Stimulated activated CD4-positive, alpha-beta T cell treated with anti-CD3 and anti-CD28 coated beads, Interleukin-12 subunit alpha, Interleukin-12 subunit beta, amount 100 ng/mL, for 4 hours (primary cell): ENCODE measurements around the gene BCLAF1.
"Not testable (repeated sequence)": the region's sequence is repeated elsewhere in the genome, so short reads cannot be mapped to it uniquely, and the experiment has no call there.

Source experiments
- DNase-seq: peaks from one replicate; pipeline ENCODE4 v3.0.0-alpha.2; 2020

BCLAF1 gene

DNA sequence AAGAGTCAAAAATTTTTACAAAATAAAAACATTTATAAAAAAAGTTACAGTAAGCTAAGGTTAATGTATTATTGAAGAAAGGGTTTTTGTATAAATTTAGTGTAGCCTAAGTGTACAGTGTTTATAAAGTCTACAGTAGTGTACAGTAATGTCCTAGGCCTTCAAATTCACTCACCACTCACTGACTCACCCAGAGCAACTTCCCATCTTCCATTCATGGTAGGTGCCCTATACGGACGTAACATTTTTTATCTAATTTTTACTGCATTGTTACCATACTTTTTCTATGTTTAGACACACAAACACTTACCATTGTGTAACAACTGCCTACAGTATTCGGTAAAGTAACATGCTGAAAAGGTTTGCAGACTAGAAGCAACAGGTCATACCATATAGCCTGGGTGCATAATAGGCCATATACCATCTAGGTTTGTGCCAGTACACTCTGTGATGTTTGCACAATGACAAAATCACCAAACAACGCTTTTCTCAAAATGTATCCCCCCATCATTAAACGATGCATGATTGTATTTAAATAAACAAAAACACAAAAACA, 45.5 kb downstream of the BCLAF1 start:
- DNase-seq, result no peak

DNA sequence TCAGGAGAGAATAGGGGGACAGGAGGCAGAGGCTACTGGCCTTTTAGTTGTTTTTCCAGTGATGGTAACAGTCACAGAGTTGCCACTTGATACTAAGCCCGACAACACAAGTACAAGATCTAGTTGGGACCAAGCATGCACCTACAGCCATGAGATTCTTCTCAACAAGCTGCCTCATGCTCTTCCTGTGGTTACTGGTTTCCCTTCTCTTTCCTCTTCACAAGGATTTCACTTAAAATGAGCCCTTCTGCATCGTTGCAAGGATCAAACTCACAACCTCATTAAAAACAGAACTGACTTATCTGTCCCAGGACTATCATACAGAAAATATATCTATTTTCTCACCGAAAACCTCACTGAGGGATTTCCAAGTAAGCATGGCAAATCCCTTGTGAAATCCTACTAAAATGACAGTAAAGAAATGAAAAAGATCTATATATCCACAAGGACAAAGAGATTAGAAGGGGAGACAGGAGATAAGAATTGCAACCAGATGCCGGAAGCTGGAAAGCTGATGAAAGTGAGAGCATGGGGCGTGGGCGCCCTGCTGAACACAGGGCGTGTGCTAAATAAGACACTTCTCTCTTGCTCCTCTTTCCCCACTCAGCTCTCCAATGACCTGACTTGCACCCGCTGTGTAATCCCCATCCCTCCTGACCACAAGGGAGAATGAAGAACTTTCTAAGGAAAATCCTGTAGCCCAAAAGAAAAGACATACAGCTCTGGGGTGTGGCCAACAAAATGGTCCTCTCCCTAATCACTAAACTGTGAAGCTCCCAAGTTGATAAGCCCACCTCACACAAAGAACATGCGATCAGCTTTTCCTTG, 53.0 kb downstream of the BCLAF1 start:
- DNase-seq, result no peak

DNA sequence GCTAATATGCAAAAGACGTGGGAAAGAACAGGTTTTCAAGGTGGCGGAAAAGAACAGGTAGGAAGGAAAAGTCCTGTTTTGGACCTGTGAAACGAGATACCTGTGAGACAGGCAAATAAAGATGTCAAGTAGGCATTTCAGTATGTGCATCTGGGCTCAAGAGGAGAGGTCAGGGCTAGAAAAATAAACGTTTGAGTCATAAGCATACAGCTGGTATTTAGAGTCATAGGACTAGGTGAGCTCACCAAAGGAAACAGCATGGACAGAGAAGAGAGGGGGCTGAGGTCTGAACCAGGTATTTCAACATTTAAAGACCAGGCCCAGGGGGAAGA, 54.4 kb downstream of the BCLAF1 start:
- DNase-seq, result no peak

DNA sequence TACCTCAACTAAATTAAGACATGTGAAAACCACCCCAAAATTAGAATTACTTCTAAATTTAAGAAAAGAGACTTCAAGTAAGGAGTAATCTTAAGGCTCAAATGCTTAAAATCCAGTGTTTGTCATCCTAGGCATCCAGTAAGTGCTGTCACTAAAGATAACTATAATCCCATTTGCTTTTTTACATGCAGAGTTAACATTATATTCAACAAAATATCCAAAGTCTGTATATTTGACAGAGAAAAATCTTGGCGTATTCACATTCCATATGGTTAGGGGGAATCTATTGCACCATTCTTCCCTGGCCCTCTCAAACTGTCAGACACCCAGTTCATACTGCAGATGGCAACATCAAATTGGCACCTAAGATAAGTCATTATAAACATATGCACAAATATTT, 56.9 kb downstream of the BCLAF1 start:
- DNase-seq, result no peak

DNA sequence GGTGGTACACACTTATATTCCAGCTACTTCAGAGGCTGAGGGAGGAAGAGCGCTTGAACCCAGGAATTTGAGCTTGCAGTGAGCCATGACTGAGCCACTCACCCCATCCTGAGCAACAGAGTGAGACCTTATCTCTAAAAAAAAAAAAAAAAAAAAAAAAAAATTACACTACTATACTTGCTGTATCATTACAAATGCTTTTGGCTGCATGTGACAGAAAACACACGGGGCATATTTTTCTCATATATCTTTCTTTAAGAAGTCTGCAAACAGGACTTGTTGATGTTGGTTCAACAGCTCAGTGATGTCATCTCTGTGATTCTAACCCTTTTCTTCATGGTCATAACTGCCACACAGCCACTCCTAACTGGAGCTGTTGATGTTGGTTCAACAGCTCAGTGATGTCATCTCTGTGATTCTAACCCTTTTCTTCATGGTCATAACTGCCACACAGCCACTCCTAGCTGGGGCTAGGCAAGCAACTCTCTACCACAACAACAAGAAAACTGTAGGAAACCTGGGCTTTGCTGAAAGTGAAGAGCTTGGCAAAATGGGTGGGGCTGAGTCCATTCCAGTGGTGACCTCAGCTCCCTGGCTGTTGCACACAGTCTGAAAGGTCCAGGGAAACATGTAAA, 59.3 kb downstream of the BCLAF1 start:
- no peak for DNase-seq

DNA sequence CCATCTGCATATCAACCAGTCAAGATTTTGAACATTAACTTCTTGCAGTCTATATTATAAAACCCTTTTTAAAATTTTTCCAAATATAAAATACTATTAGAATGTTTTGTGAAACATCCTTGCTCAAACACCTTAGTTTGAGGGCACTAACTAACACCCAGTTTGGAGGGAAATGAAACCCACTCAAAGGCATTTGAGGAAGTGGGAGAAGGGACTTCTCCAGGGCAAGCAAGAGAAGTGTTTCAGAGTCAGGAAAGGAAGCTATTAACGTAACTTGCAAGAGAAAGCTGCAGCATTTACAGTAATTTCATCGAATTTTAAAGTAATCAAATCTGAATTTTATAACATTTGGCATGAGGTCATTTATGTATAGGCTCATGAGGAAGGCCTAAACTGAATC, 60.8 kb downstream of the BCLAF1 start:
- no peak for DNase-seq

DNA sequence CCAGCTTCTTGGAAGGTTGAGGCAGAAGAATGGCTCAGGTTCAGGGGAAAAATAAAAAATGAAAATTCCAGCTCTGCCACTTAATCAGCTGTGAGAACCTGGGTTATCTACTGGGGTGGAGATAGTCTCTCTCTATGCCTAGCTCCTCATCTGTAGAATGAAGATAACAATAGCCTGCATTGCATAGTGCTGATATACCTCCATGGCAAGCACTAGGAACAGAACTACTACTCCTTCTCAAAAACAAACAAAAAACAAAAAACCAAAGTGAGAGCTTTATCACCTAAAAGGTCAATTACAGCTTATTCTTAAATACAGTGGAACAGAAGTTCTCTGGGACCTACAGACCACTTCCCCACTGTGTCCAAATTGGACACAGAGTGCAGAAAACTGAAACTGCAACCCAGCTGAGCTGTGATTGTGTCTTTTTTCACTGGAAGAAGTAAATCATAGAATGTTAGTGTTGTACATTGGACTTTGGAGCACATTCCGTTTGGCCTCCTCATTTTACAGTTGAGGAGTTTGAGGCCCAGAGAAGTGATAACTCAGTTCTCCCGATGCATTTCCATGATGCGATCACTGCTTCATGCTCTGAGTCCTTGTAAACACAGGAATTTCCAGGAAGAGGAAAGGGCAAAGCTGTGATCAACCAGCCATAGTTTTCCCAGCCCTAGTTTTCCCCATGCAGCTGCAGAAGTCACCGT, 62.8 kb downstream of the BCLAF1 start:
- no peak for DNase-seq

DNA sequence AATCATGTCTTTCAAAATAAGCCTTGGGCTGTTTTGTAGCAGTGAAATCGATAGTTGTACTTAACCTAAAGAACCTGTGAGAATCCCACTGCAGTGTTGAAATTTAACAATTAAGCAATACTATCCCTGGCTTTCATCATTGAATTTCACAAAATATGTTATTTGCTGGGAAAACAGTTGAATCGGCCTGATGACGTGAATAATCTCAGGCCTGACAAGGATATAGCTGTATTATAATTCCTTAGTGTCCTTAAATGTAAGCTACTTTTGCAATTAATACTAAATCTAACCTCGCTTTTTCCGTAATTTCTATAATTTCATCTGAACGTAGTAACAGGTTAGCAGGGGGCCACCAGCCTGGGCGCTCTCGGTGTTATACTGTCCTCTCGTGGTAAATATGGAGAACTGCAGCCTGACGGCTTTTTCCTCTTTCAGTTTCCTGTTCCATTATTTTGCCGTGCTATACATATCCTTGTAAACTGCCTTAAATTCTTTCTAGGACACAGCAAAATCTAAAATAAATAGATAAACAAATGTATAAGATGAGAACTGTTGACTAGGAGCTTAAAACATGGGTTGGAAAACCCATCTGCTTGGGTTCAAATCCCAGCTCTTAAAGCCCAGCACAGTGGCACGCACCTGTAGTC, 63.5 kb downstream of the BCLAF1 start:
- peak; percentile 43 for DNase-seq

DNA sequence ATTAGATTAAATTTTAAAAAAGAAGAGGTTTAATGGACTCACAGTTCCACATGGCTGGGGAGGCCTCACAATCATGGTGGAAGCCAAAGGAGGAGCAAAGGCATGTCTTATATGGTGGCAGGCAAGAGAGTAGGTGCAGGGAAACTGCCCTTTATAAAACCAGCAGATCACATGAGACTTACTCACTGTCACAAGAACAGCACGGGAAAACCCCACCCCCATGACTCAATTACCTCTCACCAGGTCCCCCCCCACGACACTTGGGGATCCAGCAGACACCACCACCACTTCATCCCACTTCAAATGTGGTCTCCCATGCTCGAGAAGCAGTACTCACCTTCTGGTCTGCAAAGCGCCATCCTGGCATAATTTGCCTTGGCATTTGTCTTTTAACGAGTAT, 64.2 kb downstream of the BCLAF1 start:
- DNase-seq, result peak; percentile 13

DNA sequence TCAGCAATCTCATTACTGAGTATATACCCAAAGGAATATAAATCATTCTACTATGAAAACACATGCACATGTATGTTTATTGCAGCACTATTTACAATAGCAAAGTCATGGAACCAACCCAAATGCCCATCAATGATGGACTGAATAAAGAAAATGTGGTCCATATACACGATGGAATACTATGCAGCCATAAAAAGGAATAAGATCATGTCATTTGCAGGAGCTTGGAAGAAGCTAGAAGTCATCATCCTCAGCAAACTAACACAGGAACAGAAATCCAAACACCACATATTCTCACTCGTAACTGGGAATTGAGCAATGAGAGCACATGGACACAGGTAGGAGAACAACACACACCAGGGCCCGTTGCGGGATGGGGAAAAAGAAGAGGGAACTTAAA, 64.7 kb downstream of the BCLAF1 start:
- DNase-seq, result not testable (repeated sequence)

DNA sequence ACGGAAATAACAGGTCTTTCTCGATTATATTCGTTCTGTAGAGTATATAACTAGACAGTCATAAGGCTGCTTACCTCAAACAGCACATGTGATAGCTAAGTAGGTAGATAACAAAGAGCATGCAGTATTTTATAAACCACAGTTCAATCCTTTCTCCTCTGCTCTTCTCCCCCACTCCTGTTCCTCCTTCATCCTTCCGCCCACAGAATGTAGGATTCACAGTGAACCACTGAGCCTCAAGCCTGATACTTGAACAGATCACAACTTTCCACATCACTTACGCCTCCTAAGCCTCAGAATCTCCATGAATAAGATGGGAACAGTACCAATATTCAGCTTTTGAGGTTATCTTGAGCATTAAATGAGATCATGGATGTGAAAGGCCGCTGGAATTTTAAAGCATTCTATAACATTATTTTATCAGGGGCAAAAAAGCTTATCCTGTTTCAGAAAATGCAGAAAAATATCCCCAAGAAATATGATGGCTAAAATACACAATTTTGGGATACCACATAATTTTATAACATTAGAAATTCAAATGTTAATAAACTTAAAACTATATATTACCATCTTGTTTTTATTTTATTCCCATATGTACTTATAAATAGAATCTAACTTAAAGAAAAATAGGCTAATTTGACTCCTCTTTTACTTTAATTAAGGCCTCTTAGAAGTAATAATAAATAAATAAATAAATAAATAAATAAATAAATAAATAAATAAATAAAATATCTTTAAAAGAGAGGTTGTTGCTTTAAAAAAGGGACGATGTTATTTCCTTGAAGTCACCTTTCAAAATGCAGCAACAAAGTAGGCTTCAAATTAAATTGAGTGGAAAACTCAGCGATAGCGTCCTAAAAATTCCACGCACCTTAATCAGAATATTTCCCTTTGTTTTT, 72.9 kb downstream of the BCLAF1 start:
- no peak for DNase-seq

DNA sequence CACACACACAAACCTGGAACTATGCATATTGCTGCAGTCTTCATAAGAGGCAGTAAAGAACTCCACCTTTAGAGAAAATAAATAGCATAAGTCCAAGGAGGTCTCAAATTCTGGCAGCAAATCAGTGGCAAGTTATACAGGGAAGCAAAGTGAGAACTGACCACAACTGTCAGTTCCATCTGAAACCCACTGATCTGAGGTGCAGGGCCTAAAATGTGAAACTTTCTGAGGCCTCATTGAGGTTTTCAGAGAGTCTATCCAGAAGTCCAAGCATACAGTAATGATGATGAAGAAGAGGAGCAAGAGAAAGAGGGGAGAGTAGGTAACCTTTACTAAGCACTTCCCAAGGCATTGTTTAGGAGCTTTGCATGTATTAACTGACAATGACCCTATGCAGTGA, 75.8 kb downstream of the BCLAF1 start:
- DNase-seq, result no peak

DNA sequence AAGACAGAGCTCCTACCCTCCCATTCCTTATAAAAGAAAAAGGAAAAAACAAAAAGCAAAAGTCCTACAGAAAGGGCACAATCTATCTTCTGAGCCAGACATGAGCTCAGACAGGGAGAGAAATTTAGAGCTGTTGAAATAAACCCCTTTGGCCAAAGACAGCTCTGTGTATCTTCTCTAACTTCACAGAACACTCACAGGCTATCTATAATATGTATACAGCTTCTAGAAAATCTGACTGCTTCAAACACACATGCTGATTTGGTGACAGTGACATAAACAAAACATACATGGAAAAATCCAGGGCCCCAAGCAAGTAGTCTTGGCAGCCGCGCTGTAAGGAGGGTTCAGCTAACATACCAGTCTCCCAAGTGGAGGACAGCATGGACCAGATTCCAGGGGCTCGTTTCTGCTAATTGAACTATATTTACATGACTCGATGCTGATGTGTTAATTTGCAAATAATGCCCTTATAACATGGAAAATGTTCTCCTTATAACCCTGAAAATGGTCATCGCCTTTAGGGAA, 76.6 kb downstream of the BCLAF1 start:
- DNase-seq, result no peak

DNA sequence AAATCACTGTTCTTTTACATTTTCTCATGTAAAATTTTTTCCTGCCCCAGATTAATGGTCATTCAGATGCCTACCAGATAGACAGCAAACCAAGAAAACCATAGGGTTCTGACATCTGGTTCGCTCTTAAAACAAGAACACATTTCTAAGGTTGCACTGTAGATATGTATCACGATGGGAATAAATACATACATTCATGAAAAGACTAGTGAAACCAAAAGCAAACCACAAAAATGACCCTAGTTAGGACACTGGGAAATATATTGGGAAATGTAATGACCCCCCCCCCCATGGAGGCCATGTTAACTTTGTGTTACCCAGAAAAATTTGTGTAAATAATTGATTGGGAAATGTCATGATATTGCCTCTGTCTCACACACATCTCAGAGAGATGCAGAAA, 77.0 kb downstream of the BCLAF1 start:
- no peak for DNase-seq

DNA sequence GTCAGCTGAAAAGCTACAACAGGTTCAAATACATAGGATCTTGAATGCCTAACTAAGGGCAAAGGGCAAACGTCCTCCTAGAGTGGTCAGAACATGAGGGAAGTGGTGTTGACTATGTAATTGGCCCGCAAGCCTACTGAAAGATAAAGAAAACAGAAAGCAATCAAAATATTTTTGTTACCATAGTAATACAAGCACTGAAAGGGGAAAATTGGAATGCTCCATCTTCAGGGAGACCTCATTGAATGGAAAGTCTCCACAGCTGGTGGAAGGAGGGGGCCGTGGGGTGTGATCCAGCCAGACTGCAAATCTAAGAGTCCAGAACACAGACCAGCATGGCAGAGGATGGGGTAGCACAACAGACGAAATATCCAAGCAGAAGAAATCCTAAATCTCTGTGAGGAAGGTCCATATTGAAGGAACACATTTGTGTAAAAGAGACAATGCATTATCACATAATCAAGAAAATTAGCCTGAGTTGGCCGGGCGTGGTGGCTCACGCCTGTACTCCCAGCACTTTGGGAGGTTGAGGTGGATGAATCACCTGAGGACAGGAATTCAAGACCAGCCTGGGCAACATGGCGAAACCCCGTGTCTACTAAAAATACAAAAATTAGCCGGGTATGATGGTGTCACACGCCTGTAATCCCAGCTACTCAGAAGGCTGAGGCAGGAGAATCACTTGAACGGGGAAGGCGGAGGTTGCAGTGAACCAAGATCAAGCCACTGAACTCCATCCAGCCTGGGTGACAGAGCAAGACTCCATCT, 79.1 kb downstream of the BCLAF1 start:
- DNase-seq, result no peak

DNA sequence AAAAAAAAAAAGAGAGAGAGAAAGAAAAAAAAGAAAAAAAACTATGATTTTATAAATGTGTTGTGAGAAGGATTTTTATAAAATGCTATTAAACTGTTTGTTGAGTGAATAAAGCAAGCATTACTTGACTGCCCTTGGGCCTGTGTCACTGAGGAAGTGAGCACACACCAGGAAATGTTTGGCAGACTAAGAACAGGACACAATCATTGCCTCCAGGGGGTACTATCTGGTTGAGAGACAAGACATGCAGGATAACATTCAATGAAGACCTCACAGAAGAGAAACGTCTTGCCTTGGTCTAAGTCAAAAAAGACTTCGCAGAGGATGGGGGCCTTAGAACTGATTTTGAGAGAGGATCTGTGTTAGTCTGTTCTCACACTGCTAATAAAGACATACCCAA, 80.2 kb downstream of the BCLAF1 start:
- DNase-seq, result no peak

DNA sequence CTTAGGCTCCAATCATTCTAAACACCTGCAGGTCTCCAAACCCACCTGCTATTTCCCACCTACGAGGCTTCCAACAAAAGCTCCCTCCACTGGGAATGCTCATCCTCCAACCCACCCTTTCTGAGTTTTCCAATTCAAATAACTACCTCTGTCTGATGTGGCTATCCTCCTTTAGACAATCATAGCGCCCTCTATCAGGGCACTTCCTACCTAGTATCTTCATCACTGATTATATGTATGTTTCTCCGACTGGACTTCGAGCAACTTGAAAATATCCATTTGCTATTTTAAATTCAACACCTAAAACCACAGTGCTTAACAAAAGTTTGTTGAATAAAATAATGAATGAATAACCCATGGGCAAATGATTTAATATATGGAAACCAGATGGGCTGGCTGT, 80.9 kb downstream of the BCLAF1 start:
- no peak for DNase-seq
